Left ventricle myocardium superior (tissue), 1 donor: Measurements from ENCODE around the gene CD81. TPM values are rescaled to one million over a fixed set of nuclear protein-coding genes. Genes with fewer than 3 reads are reported as not detected.
"Not testable (repeated sequence)": the region's sequence is repeated elsewhere in the genome, so short reads cannot be mapped to it uniquely, and the experiment has no call there.

Source experiments
- ATAC-seq: fragments of 200-7000 bp; cut with Tn5 transposase; one replicate; pipeline ENCODE4 v1.9.1; 2020; ENCODE audit warnings: mild to moderate bottlenecking, moderate library complexity
- DNase-seq: peaks from one replicate; pipeline ENCODE4 v3.0.0-alpha.2; 2020
- intact Hi-C: fragments of 100-400 bp; cut with micrococcal nuclease; formaldehyde crosslinking; loops from one replicate; pipeline ENCODE4 v1.11.0; 2022
- total RNA-seq: library from RNA; stranded (reverse); fragmentation: NEBNext Ultra II Directional; extraction: Animal tissue kit (Norgen Biotek cat#: 25700); gene quantifications from one replicate; pipeline ENCODE4 v1.2.1, GENCODE V29; 2021
- donor health status: DM: no; HTN: yes; CAD: no; lungs with severe emphysema.

CD81 gene
- total RNA-seq, 1 donor from 2014 or later = 653 TPM

GRCh38 chr11:2352420-2352819, 24.7 kb upstream of the CD81 start:
- no peak for DNase-seq
- ATAC-seq = no peak
- intact Hi-C loops = no loop called here

- intact Hi-C loops = no loop called here
- no peak for ATAC-seq
- no peak for DNase-seq
These were observed 22.0 kb upstream of the CD81 start for GRCh38 chr11:2355000-2355644.

GRCh38 chr11:2357246-2357645, 19.9 kb upstream of the CD81 start:
- DNase-seq (no peak), ATAC-seq (no peak)
- intact Hi-C loops = no loop called here

- ATAC-seq, DNase-seq: not testable (repeated sequence)
These were observed 19.5 kb upstream of the CD81 start for GRCh38 chr11:2357651-2358050.

GRCh38 chr11:2358754-2359442, 18.2 kb upstream of the CD81 start:
- DNase-seq = no peak
- intact Hi-C loops = no loop called here
- no peak for ATAC-seq

More at GRCh38 chr11:2357651-2358050, 19.5 kb upstream of the CD81 start:
- intact Hi-C loops = not testable (repeated sequence)

GRCh38 chr11:2359557-2359956, 17.6 kb upstream of the CD81 start:
- intact Hi-C loops = no loop called here
- no peak for DNase-seq
- no peak for ATAC-seq

GRCh38 chr11:2360081-2360642, 16.9 kb upstream of the CD81 start:
- intact Hi-C loops = no loop called here
- DNase-seq = no peak
- no peak for ATAC-seq

- DNase-seq = no peak
- intact Hi-C loops = no loop called here
These were observed 15.5 kb upstream of the CD81 start for GRCh38 chr11:2361565-2361964.

GRCh38 chr11:2362414-2362813, 14.7 kb upstream of the CD81 start:
- intact Hi-C loops = no loop called here
- DNase-seq (no peak), ATAC-seq (no peak)

More at GRCh38 chr11:2361565-2361964, 15.5 kb upstream of the CD81 start:
- ATAC-seq = no peak

GRCh38 chr11:2363130-2363529, 14.0 kb upstream of the CD81 start:
- no peak for ATAC-seq
- no peak for DNase-seq
- intact Hi-C loops = no loop called here

- intact Hi-C loops = no loop called here
- DNase-seq (no peak), ATAC-seq (no peak)
These were observed 13.3 kb upstream of the CD81 start for GRCh38 chr11:2363577-2364370.

- ATAC-seq, intact Hi-C loops, DNase-seq: not testable (repeated sequence)
These were observed 12.7 kb upstream of the CD81 start for GRCh38 chr11:2364386-2364785.

- DNase-seq = no peak
These were observed 11.4 kb upstream of the CD81 start for GRCh38 chr11:2365571-2366210.

GRCh38 chr11:2366276-2366675, 10.8 kb upstream of the CD81 start:
- ATAC-seq = peak; percentile 32
- intact Hi-C loops = no loop called here
- DNase-seq = peak; percentile 62

More at GRCh38 chr11:2365571-2366210, 11.4 kb upstream of the CD81 start:
- intact Hi-C loops = no loop called here
- no peak for ATAC-seq

- peak; percentile 7 for ATAC-seq
- DNase-seq = no peak
- intact Hi-C loops = no loop called here
These were observed 10.4 kb upstream of the CD81 start for GRCh38 chr11:2366733-2367132.

- intact Hi-C loops = no loop called here
- no peak for DNase-seq
- ATAC-seq = peak; percentile 57
These were observed 9.6 kb upstream of the CD81 start for GRCh38 chr11:2367266-2368160.

- no peak for ATAC-seq
- intact Hi-C loops = no loop called here
- no peak for DNase-seq
These were observed 8.8 kb upstream of the CD81 start for GRCh38 chr11:2368178-2368850.

- ATAC-seq (no peak), DNase-seq (no peak)
- intact Hi-C loops = no loop called here
These were observed 8.3 kb upstream of the CD81 start for GRCh38 chr11:2368851-2369180.
